Measurements from ENCODE around the gene TBC1D22A. TPM values are rescaled to one million over a fixed set of nuclear protein-coding genes. Genes with fewer than 3 reads are reported as not detected.

TBC1D22A gene
- total and polyA plus RNA-seq, 2 experiments from 2014 or later: 9.6 to 13.3 TPM

- no peak for TF ChIP-seq ETS1 (IDR thresholded peaks at IDR 0.05)
- no peak for TF ChIP-seq ZNF331 (CRISPR knock-in tag; IDR thresholded peaks at IDR 0.05; ENCODE audit: low read depth)
- no peak for TF ChIP-seq EZH2phosphoT487 (IDR thresholded peaks at IDR 0.05; ENCODE audit: unreplicated experiment)
- TF ChIP-seq CTCF (conservative IDR thresholded peaks at IDR 0.05; ENCODE audit: low read depth in 2 of 2): no peak
- no peak for TF ChIP-seq STAT1 (IDR thresholded peaks at IDR 0.05; ENCODE audit: unreplicated experiment)
- no peak for TF ChIP-seq ZNF114 (CRISPR knock-in tag; IDR thresholded peaks at IDR 0.05)
- no peak for TF ChIP-seq JUNB (IDR thresholded peaks at IDR 0.05; ENCODE audit: unreplicated experiment)
Measured at GRCh38 chr22:47088480-47089158, 326.2 kb downstream of the TBC1D22A start (continued).

GRCh38 chr22:47089374-47089773, 326.9 kb downstream of the TBC1D22A start:
- H3K9me3 Mint-ChIP-seq: peaks cover 12% of the 10 kb centered on the region
- Histone ChIP-seq H3K27me3 (ENCODE audit: insufficient read depth) (no peaks in the 10 kb centered on the region), H3K9me2 (ENCODE audit: insufficient read depth) (no peaks in the 10 kb centered on the region), H3F3A (replicated peaks; ENCODE audit: low read depth) (no peaks in the 10 kb centered on the region), H3K36me3 (ENCODE audit: insufficient read depth) (no peaks in the 10 kb centered on the region), H3K4me1 (ENCODE audit: insufficient read depth) (peaks cover 21% of the 10 kb centered on the region; the same call in 1 of the 2 replicates), H3K4me2 (no peak overlapping the region), H3K79me2 (replicated peaks; ENCODE audit: insufficient read depth) (no peaks in the 10 kb centered on the region), H3K27ac (ENCODE audit: low read depth) (no peak overlapping the region), H2AFZ (no peak overlapping the region), H4K20me1 (replicated peaks; ENCODE audit: insufficient read depth) (no peaks in the 10 kb centered on the region), H3K4me3 (no peak overlapping the region)
- peaks cover 10% of the 10 kb centered on the region; the same call in 1 of the 3 replicates for H3K36me3 Mint-ChIP-seq (ENCODE audit: low read depth)
- peaks cover 31% of the 10 kb centered on the region for H3K4me1 Mint-ChIP-seq
- H3K27me3 Mint-ChIP-seq (ENCODE audit: insufficient read depth, low read depth, poor library complexity): peaks cover 3% of the 10 kb centered on the region
- DNase-seq (ENCODE audit: low spot score): no peak
- ATAC-seq: no peak
- no peak overlapping the region for H3K27ac Mint-ChIP-seq
- no peak overlapping the region for H3K4me3 Mint-ChIP-seq
- no peak for TF ChIP-seq STAT1 (IDR thresholded peaks at IDR 0.05; ENCODE audit: unreplicated experiment)
- TF ChIP-seq ZNF331 (CRISPR knock-in tag; IDR thresholded peaks at IDR 0.05; ENCODE audit: low read depth): no peak
- no peak for TF ChIP-seq POLR2AphosphoS5 (IDR thresholded peaks at IDR 0.05; ENCODE audit: low read depth)
- TF ChIP-seq EZH2 (IDR thresholded peaks at IDR 0.05; ENCODE audit: low read depth, unreplicated experiment): no peak
- TF ChIP-seq EZH2phosphoT487 (IDR thresholded peaks at IDR 0.05; ENCODE audit: unreplicated experiment): no peak
- no peak for TF ChIP-seq NANOG (IDR thresholded peaks at IDR 0.05; ENCODE audit: borderline replicate concordance)
- no peak for TF ChIP-seq ZNF462 (CRISPR knock-in tag; IDR thresholded peaks at IDR 0.05)
- TF ChIP-seq JUNB (IDR thresholded peaks at IDR 0.05; ENCODE audit: unreplicated experiment): no peak
- no peak for TF ChIP-seq CREB1 (CRISPR knock-in tag; IDR thresholded peaks at IDR 0.05; ENCODE audit: low read depth)
- TF ChIP-seq ETS1 (IDR thresholded peaks at IDR 0.05): no peak
